DMS 273 treated with DMSO at 0.1 percent for 48 hours (cell line): ENCODE results near the gene UBTD2.

Experiments
- DNase-seq: peaks from one replicate; lab custom pipeline; 2025; lab: John Stamatoyannopoulos, UW

Gene UBTD2

GRCh38 chr5:172194985-172195774 lies 88.4 kb downstream of the UBTD2 start:
- no peak for DNase-seq

GRCh38 chr5:172193872-172194271 lies 89.7 kb downstream of the UBTD2 start, which contains the start of gene EFCAB9:
Gene EFCAB9 (plus strand): TSS chr5:172194172. CDS start chr5:172194173, 1 bp downstream.
- DNase-seq: no peak

GRCh38 chr5:172189693-172190296 lies 93.8 kb downstream of the UBTD2 start:
- DNase-seq: no peak

GRCh38 chr5:172188893-172189692 lies 94.5 kb downstream of the UBTD2 start:
- no peak for DNase-seq

- peak; percentile 79 for DNase-seq
Observed at GRCh38 chr5:172188033-172188892, 95.3 kb downstream of the UBTD2 start, which contains the start of gene STK10. Gene STK10 (minus strand): TSS chr5:172188224. CDS start chr5:172188042, 182 bp downstream.

- no peak for DNase-seq
Observed at GRCh38 chr5:172187118-172188032, 96.2 kb downstream of the UBTD2 start.

- DNase-seq: no peak
Observed at GRCh38 chr5:172186114-172186695, 97.4 kb downstream of the UBTD2 start.

- no peak for DNase-seq
Observed at GRCh38 chr5:172185096-172185461, 98.5 kb downstream of the UBTD2 start.

GRCh38 chr5:172183881-172184280 lies 99.7 kb downstream of the UBTD2 start:
- no peak for DNase-seq

- DNase-seq: no peak
Observed at GRCh38 chr5:172182291-172182690, 101.3 kb downstream of the UBTD2 start.

- DNase-seq: no peak
Observed at GRCh38 chr5:172180936-172181335, 102.6 kb downstream of the UBTD2 start.

- no peak for DNase-seq
Observed at GRCh38 chr5:172178991-172179989, 104.3 kb downstream of the UBTD2 start.

GRCh38 chr5:172178301-172178987 lies 105.1 kb downstream of the UBTD2 start:
- DNase-seq: no peak

- no peak for DNase-seq
Observed at GRCh38 chr5:172177176-172177575, 106.4 kb downstream of the UBTD2 start.

- no peak for DNase-seq
Observed at GRCh38 chr5:172175263-172175719, 108.3 kb downstream of the UBTD2 start.

- no peak for DNase-seq
Observed at GRCh38 chr5:172173564-172174153, 109.9 kb downstream of the UBTD2 start.

GRCh38 chr5:172172912-172173563 lies 110.5 kb downstream of the UBTD2 start:
- no peak for DNase-seq
